Measurements from ENCODE around the gene ARRDC1.

Gene ARRDC1

DNA sequence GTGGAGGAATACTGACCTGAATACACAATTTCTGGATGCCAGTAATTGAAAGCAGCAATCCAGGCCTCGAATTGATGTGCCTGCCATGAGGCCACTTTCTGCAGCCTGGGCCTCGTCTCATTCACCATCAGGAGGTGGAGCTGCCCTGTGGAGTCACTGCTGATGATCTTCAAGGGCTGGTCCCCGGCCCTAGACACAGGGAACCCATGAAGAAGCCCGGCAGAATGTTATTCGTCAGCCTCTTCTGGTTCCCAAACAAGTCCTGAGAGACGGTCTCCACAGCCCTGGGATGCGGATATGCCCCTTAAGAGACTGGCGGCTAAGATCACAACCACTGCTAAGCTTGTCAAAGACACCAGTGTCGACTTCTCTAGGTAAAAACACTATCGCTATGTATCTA, 31.3 kb upstream of the ARRDC1 start:
- no peak for DNase-seq (ENCODE audit: low read depth in 1 of 2, low spot score in 1 of 2)
- Histone ChIP-seq H3K4me3 (replicated peaks; ENCODE audit: insufficient read depth, low read length) (no peak overlapping the region), H3K27me3 (ENCODE audit: insufficient read depth, poor library complexity, severe bottlenecking) (no peaks in the 10 kb centered on the region), H3K27ac (replicated peaks) (no peak overlapping the region)
- no peak for TF ChIP-seq POLR2AphosphoS5 (IDR thresholded peaks at IDR 0.05; ENCODE audit: low read depth)
- TF ChIP-seq, protein P1, sequence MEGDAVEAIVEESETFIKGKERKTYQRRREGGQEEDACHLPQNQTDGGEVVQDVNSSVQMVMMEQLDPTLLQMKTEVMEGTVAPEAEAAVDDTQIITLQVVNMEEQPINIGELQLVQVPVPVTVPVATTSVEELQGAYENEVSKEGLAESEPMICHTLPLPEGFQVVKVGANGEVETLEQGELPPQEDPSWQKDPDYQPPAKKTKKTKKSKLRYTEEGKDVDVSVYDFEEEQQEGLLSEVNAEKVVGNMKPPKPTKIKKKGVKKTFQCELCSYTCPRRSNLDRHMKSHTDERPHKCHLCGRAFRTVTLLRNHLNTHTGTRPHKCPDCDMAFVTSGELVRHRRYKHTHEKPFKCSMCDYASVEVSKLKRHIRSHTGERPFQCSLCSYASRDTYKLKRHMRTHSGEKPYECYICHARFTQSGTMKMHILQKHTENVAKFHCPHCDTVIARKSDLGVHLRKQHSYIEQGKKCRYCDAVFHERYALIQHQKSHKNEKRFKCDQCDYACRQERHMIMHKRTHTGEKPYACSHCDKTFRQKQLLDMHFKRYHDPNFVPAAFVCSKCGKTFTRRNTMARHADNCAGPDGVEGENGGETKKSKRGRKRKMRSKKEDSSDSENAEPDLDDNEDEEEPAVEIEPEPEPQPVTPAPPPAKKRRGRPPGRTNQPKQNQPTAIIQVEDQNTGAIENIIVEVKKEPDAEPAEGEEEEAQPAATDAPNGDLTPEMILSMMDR (IDR thresholded peaks at IDR 0.05; ENCODE audit: insufficient read depth, low read length): no peak
- no peak for TF ChIP-seq GABPA (IDR thresholded peaks at IDR 0.05; ENCODE audit: low read depth)
- TF ChIP-seq, protein P2, sequence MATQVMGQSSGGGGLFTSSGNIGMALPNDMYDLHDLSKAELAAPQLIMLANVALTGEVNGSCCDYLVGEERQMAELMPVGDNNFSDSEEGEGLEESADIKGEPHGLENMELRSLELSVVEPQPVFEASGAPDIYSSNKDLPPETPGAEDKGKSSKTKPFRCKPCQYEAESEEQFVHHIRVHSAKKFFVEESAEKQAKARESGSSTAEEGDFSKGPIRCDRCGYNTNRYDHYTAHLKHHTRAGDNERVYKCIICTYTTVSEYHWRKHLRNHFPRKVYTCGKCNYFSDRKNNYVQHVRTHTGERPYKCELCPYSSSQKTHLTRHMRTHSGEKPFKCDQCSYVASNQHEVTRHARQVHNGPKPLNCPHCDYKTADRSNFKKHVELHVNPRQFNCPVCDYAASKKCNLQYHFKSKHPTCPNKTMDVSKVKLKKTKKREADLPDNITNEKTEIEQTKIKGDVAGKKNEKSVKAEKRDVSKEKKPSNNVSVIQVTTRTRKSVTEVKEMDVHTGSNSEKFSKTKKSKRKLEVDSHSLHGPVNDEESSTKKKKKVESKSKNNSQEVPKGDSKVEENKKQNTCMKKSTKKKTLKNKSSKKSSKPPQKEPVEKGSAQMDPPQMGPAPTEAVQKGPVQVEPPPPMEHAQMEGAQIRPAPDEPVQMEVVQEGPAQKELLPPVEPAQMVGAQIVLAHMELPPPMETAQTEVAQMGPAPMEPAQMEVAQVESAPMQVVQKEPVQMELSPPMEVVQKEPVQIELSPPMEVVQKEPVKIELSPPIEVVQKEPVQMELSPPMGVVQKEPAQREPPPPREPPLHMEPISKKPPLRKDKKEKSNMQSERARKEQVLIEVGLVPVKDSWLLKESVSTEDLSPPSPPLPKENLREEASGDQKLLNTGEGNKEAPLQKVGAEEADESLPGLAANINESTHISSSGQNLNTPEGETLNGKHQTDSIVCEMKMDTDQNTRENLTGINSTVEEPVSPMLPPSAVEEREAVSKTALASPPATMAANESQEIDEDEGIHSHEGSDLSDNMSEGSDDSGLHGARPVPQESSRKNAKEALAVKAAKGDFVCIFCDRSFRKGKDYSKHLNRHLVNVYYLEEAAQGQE (IDR thresholded peaks at IDR 0.05; ENCODE audit: insufficient replicate concordance, low read depth): no peak
- no peak for TF ChIP-seq SPI1 (IDR thresholded peaks at IDR 0.05; ENCODE audit: borderline replicate concordance, low read depth)

DNA sequence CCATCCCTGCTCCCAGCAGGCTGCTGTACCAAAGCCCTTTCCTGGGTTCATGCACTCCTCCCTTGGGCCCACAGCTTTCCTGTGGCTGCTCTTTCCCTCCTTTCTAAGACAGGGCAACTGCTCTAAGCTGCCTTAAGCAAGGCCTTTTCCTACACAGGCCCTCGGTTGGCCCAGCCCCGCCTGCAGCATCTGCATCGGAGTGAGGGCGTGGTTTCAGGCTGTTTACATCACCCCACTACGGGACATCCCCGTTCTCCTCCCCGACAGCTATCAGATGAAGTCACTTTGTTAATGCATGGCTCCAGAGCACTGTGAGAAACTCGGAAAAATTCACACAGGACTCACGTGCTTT, 30.1 kb upstream of the ARRDC1 start:
- TF ChIP-seq, protein P2 (IDR thresholded peaks at IDR 0.05; ENCODE audit: insufficient replicate concordance, low read depth): no peak
- TF ChIP-seq GABPA (IDR thresholded peaks at IDR 0.05; ENCODE audit: low read depth) (no peak), SPI1 (IDR thresholded peaks at IDR 0.05; ENCODE audit: borderline replicate concordance, low read depth) (no peak), POLR2AphosphoS5 (IDR thresholded peaks at IDR 0.05; ENCODE audit: low read depth) (no peak)
- TF ChIP-seq, protein P1 (IDR thresholded peaks at IDR 0.05; ENCODE audit: insufficient read depth, low read length): no peak
- no peak for DNase-seq (ENCODE audit: low read depth in 1 of 2, low spot score in 1 of 2)
- H3K27me3 ChIP-seq (ENCODE audit: insufficient read depth, poor library complexity, severe bottlenecking): no peaks in the 10 kb centered on the region
- H3K4me3 ChIP-seq (replicated peaks; ENCODE audit: insufficient read depth, low read length): no peak overlapping the region
- no peak overlapping the region for H3K27ac ChIP-seq (replicated peaks)

DNA sequence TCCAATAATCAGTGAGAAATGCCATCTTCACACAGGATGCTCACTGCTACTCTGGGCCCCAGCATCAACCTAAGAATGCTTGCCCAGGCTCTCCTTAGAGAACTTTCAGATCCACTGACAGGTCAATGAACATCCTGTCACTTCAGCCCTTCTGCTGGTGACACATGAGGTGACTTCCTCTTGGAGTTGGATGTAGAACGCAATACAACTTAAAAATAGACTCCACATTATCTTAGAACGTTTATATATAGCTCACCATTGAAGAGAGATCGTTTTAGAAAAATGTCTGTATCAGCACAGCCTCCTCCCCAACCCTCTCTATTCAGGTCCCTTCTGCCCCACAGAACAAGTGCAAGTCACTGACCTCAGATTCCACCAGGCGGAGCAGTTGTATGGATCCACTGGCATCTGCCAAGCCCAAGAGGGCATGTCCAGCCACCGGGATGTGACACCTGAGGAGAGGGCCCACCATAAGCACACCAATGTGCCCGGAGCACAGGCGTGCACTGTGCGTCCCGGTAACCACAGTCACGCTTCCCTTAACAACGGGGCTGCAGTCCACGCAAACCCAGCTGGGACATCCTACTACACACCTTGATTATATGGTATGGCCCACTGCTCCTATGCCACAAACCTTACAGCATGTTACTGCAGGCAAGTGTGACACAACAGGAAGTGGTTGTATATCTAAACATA, 29.6 kb upstream of the ARRDC1 start:
- H3K27me3 ChIP-seq (ENCODE audit: insufficient read depth, poor library complexity, severe bottlenecking): no peaks in the 10 kb centered on the region
- H3K4me3 ChIP-seq (replicated peaks; ENCODE audit: insufficient read depth, low read length): no peak overlapping the region
- H3K27ac ChIP-seq (replicated peaks): no peak overlapping the region
- TF ChIP-seq POLR2AphosphoS5 (IDR thresholded peaks at IDR 0.05; ENCODE audit: low read depth) (no peak), SPI1 (IDR thresholded peaks at IDR 0.05; ENCODE audit: borderline replicate concordance, low read depth) (no peak), GABPA (IDR thresholded peaks at IDR 0.05; ENCODE audit: low read depth) (no peak)
- TF ChIP-seq, protein P2 (IDR thresholded peaks at IDR 0.05; ENCODE audit: insufficient replicate concordance, low read depth): no peak
- TF ChIP-seq, protein P1 (IDR thresholded peaks at IDR 0.05; ENCODE audit: insufficient read depth, low read length): no peak
- no peak for DNase-seq (ENCODE audit: low read depth in 1 of 2, low spot score in 1 of 2)

Data from HL-60 (cell line).